Measurements from ENCODE around the gene WDFY4.

Gene WDFY4

DNA sequence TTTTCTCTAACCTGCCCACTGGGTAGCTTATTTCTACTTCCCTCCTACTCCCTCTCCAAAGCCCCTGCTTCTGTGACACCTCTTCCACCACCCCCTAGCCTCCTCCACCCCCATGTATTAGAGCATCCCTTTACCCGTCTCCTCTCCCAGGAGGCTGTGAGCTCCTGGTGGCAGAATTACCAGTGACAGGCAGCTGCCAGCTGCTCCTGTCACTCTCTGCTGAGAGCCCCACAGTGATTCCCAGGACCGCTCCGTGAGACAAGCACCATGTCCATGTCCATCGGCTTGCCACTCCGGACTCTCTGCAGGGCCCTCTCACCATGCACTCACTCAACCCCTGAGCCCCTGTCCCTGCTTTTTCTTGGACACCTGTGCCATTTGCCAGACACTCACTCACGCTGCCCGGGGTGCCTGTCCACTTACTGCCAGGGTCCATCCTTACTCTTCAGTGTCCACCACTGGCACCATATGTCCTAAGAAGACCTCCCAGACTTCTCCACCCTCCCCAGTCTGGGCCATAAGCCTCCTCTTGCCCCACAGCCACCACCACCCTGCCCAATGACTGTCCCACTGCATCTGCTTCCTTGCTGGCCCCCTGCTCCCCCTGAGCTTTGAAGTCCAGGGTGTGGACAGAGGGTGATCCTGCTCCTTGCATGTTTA is 9.8 kb downstream of the WDFY4 start:
- intact Hi-C loops (cut with DNase I; ENCODE audit: low total_unique reads): no loop called here
- no peaks in the 10 kb centered on the region for H3K9me3 ChIP-seq
- no peak for TF ChIP-seq CTCF (IDR thresholded peaks at IDR 0.05)
- no peaks in the 10 kb centered on the region for H3K27me3 ChIP-seq
- H3K36me3 ChIP-seq: no peaks in the 10 kb centered on the region
- no peak overlapping the region for H3K4me3 ChIP-seq
- no peaks in the 10 kb centered on the region for H3K4me1 ChIP-seq
- no peak for DNase-seq
- no peak overlapping the region for H3K27ac ChIP-seq

- intact Hi-C loops (cut with DNase I; ENCODE audit: low total_unique reads): no loop called here
- Histone ChIP-seq H3K4me1 (no peaks in the 10 kb centered on the region), H3K27ac (no peak overlapping the region), H3K27me3 (no peaks in the 10 kb centered on the region), H3K9me3 (no peaks in the 10 kb centered on the region), H3K36me3 (no peaks in the 10 kb centered on the region), H3K4me3 (no peak overlapping the region)
- DNase-seq: no peak
- no peak for TF ChIP-seq CTCF (IDR thresholded peaks at IDR 0.05)
Observed at GRCh38 chr10:48695636-48696534, 11.2 kb downstream of the WDFY4 start.

GRCh38 chr10:48696535-48696873 is 11.8 kb downstream of the WDFY4 start:
- Histone ChIP-seq H3K27ac (no peak overlapping the region), H3K9me3 (no peaks in the 10 kb centered on the region), H3K36me3 (no peaks in the 10 kb centered on the region), H3K4me3 (no peak overlapping the region), H3K4me1 (no peaks in the 10 kb centered on the region), H3K27me3 (no peaks in the 10 kb centered on the region)
- intact Hi-C loops (cut with DNase I; ENCODE audit: low total_unique reads): no loop called here
- DNase-seq: no peak
- no peak for TF ChIP-seq CTCF (IDR thresholded peaks at IDR 0.05)

DNA sequence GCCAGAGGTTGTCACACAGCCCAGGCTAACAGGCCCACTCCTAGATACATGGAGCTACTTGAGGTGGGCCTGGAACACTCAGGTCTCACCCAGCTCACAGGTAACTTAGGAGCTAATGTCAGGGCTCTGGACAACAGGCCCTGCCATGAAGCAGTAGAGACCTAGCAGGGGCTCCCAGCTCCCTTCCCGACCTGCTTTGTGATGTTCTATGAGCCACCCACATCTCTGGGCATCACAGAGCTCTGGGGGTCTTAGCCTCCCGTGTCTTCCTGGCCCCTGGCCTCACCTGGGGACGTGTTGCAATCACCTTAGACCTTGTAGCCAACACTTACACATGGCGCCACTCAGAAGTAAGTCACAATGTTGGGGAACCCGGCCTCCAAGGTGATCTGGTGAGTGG is 12.4 kb downstream of the WDFY4 start:
- no peak for TF ChIP-seq CTCF (IDR thresholded peaks at IDR 0.05)
- intact Hi-C loops (cut with DNase I; ENCODE audit: low total_unique reads): no loop called here
- H3K27me3 ChIP-seq: no peaks in the 10 kb centered on the region

DNA sequence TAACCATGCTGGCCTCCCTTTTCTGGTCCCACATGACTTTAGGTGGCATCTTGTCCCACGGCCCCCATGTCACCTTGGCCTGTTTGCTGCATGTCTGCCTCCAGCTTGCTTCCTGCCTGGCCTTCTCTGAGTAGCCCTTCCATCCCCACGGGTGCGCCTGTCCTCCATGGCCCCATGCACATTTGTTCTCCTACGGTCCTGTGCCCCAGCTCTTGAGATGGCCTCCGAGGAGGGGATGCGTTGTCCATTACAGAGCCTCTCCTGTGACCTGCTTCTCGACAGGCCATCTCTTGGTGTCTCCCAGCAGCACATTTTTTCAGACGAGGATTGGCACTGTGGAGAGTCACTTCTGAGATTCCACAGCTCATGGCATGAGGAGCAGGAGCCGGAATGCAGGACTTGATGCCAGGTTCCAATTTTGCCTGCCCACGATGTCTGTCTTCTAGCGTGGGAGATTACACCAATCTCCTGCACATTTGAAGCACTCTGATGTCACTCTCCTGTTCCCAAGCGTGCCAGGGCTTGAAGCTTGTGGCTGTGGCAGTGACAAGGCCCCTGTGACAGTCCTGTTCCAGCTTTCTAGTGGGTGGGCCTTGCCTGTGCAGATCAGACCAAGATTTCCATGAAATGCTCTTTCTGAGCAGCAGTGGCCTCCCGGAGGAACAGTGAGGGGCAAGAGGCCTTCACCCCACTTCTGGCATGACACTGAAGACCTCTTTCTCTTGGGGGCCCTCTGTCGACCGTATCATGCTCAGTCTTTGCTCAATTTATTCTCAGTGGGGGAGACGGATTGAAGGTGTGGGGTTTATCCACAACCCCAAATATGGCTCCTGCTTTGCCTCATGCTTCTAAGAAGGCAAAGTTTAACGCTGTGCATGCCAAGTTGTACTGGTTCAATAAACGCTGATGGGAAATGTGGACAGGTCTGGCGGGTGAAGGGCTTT is 13.4 kb downstream of the WDFY4 start:
- no peaks in the 10 kb centered on the region for H3K4me1 ChIP-seq
- no peak overlapping the region for H3K4me3 ChIP-seq
- no peak for TF ChIP-seq CTCF (IDR thresholded peaks at IDR 0.05)
- no peak for DNase-seq
- no peak overlapping the region for H3K27ac ChIP-seq
- intact Hi-C loops (cut with DNase I; ENCODE audit: low total_unique reads): no loop called here
- no peaks in the 10 kb centered on the region for H3K36me3 ChIP-seq
- H3K9me3 ChIP-seq: no peaks in the 10 kb centered on the region
- no peaks in the 10 kb centered on the region for H3K27me3 ChIP-seq

More for the DNA sequence above, 12.4 kb downstream of the WDFY4 start:
- H3K4me1 ChIP-seq: no peaks in the 10 kb centered on the region
- no peak for DNase-seq
- H3K4me3 ChIP-seq: no peak overlapping the region
- no peak overlapping the region for H3K27ac ChIP-seq
- H3K36me3 ChIP-seq: no peaks in the 10 kb centered on the region
- H3K9me3 ChIP-seq: no peaks in the 10 kb centered on the region
